GM10266 (cell line): ENCODE data around the gene SORD.
"Not testable (repeated sequence)": the region's sequence is repeated elsewhere in the genome, so short reads cannot be mapped to it uniquely, and the experiment has no call there.

Source experiments
- DNase-seq: peaks from one replicate; pipeline ENCODE4 v3.0.0; 2012; ENCODE audit errors: extremely low spot score
- CTCF ChIP-seq: IDR thresholded peaks from 2 replicates; pipeline ENCODE4 v1.5.1; 2012; ENCODE audit warnings: mild to moderate bottlenecking, low read depth; ENCODE audit not compliant: control insufficient read depth, insufficient read depth; ENCODE audit errors: missing control alignments

SORD gene

GRCh38 chr15:45009046-45009445, 13.9 kb upstream of the SORD start:
- TF ChIP-seq CTCF: no peak
- DNase-seq: no peak

GRCh38 chr15:45015114-45015513, 7.9 kb upstream of the SORD start:
- not testable (repeated sequence) for DNase-seq

GRCh38 chr15:45020222-45020900, 2.6 kb upstream of the SORD start:
- not testable (repeated sequence) for DNase-seq

GRCh38 chr15:45020901-45021259, 2.1 kb upstream of the SORD start:
- DNase-seq: not testable (repeated sequence)

- TF ChIP-seq CTCF: no peak
- DNase-seq: no peak
Measured at GRCh38 chr15:45021348-45021747, 1.6 kb upstream of the SORD start.

- no peak for TF ChIP-seq CTCF
- DNase-seq: no peak
Measured at GRCh38 chr15:45023659-45024225, 747 bp downstream of the SORD start.

- not testable (repeated sequence) for DNase-seq
Measured at GRCh38 chr15:45024649-45025048, 1.7 kb downstream of the SORD start.

GRCh38 chr15:45025627-45026026, 2.6 kb downstream of the SORD start:
- DNase-seq: not testable (repeated sequence)

GRCh38 chr15:45026651-45027190, 3.7 kb downstream of the SORD start:
- TF ChIP-seq CTCF: no peak
- DNase-seq: no peak

- no peak for TF ChIP-seq CTCF
- DNase-seq: no peak
Measured at GRCh38 chr15:45027220-45027619, 4.2 kb downstream of the SORD start.
